MCF 10A (cell line): Measurements from ENCODE around the gene USP54. TPM values are rescaled to one million over a fixed set of nuclear protein-coding genes. Genes with fewer than 3 reads are reported as not detected.
"Not testable (repeated sequence)": the region's sequence is repeated elsewhere in the genome, so short reads cannot be mapped to it uniquely, and the experiment has no call there.

Source experiments
- BruUV-seq: library from RNA; stranded (reverse); fragments of 400-500 nt; replicated peaks from 2 replicates; lab custom pipeline; 2021; lab: Mats Ljungman, UMichigan
- CTCF ChIA-PET: fragments of 300-600 bp; sonication (Branson Sonifier 250); formaldehyde crosslinking; extraction: SDS; loops from one replicate; lab custom pipeline; 2021; ENCODE audit warnings: antibody characterized with exemption, inconsistent platforms; lab: Yijun Ruan, JAX
- POLR2A ChIA-PET: fragments of 300-600, 350-650 bp; sonication (Branson Sonifier 250); formaldehyde crosslinking; extraction: SDS; loops from one replicate; lab custom pipeline; 2020; ENCODE audit warnings: antibody characterized with exemption, inconsistent platforms; lab: Yijun Ruan, JAX
- DNase-seq: peaks from one replicate; pipeline ENCODE4 v3.0.0-alpha.2; 2018; ENCODE audit not compliant: unreplicated experiment
- H3K27ac Mint-ChIP-seq: one replicate; pipeline ENCODE4 v1.8.0; 2022; ENCODE audit warnings: mild to moderate bottlenecking, low read depth, mixed read lengths; ENCODE audit not compliant: unreplicated experiment
- H3K27me3 Mint-ChIP-seq: one replicate; pipeline ENCODE4 v1.8.0; 2022; ENCODE audit warnings: mixed read lengths; ENCODE audit not compliant: insufficient read depth, unreplicated experiment
- H3K36me3 Mint-ChIP-seq: one replicate; pipeline ENCODE4 v1.8.0; 2022; ENCODE audit warnings: mild to moderate bottlenecking, moderate library complexity, mixed read lengths; ENCODE audit not compliant: insufficient read depth, unreplicated experiment
- H3K4me1 Mint-ChIP-seq: one replicate; pipeline ENCODE4 v1.8.0; 2022; ENCODE audit warnings: mixed read lengths; ENCODE audit not compliant: insufficient read depth, unreplicated experiment
- H3K4me3 Mint-ChIP-seq: one replicate; pipeline ENCODE4 v1.8.0; 2022; ENCODE audit warnings: mild to moderate bottlenecking, moderate library complexity, mixed read lengths; ENCODE audit not compliant: unreplicated experiment
- H3K9me3 Mint-ChIP-seq: one replicate; pipeline ENCODE4 v1.8.0; 2022; ENCODE audit warnings: mixed read lengths; ENCODE audit not compliant: unreplicated experiment
- intact Hi-C: fragments of 100-400 bp; cut with micrococcal nuclease; formaldehyde crosslinking; loops from 2 replicates; pipeline ENCODE4 v1.14.1; 2022
- total RNA-seq: library from RNA; stranded (reverse); gene quantifications from 2 replicates; pipeline ENCODE4 v1.2.3, GENCODE V29; 2022
- TF ChIP-seq, protein P1 (sequence below): fragments of 200-600 bp; IDR thresholded peaks from one replicate; pipeline ENCODE4 v1.8.0; 2022; ENCODE audit warnings: antibody characterized with exemption, mild to moderate bottlenecking; ENCODE audit not compliant: unreplicated experiment

Gene USP54
- total RNA-seq, 1 experiment from 2014 or later: 19.6 TPM

DNA sequence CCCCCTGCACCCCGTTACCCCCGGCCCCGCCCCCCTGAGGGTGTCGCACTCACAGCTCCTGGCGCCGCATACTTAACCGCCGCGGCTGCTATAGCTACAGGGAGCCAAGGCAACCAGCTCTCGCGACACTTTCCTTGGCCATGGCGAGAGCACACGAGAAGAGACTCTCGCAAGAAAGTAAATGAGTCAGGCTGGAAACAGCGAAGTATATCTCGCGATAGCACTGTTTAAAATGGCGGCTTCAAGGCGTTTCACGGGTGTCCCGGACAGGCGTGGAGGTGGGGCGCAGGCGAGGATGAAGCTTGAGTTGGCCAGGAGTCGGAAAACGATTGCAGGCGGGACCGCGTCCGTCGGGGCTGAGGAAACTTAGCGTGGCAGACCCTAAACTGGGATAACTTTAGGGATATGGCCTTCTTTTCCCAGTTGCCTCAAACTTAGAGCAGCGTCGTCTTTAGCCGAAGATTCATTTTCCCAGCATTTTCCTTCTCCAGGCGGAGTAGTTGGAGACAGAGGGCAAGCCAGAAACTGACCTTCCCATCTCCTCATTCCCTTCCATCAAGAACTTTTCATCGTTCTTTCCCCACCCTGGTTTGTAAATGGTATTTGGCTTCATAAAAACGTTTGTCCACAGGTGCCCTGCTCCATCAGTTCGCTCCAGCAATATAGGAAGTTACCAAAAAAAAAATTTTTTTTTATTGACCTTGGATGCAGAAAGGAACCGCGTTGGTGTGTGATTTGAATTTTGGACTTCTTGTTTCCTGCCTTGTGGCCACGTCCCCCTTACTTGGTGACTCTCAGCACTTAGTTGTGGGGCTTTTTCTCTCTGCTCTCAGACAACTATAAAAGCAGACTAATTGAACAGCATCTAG lies 35.0 kb upstream of the USP54 start:
- H3K36me3 Mint-ChIP-seq: peaks cover 7% of the 10 kb centered on the region
- DNase-seq: peak; percentile 98
- ChIA-PET CTCF (interaction anchor here (0.6 to 2.8 kb wide), 2 partner anchors 97 to 336 kb away, joined by 3 to 13 read pairs; no protein-coding TSS in a partner anchor), POLR2A (interaction anchor here (0.7 to 6.8 kb wide), 21 partner anchors 9 to 488 kb away, joined by 3 to 43 read pairs (median 5); partner anchors contain the start of genes DNAJC9, MRPS16, PPP3CB and USP54)
- no peaks in the 10 kb centered on the region for H3K27me3 Mint-ChIP-seq
- H3K27ac Mint-ChIP-seq: peak overlapping the region; percentile 100
- H3K4me1 Mint-ChIP-seq: peaks cover 8% of the 10 kb centered on the region
- BruUV-seq: TSS peak; percentile 86
- H3K9me3 Mint-ChIP-seq: no peaks in the 10 kb centered on the region
- TF ChIP-seq, protein P1, sequence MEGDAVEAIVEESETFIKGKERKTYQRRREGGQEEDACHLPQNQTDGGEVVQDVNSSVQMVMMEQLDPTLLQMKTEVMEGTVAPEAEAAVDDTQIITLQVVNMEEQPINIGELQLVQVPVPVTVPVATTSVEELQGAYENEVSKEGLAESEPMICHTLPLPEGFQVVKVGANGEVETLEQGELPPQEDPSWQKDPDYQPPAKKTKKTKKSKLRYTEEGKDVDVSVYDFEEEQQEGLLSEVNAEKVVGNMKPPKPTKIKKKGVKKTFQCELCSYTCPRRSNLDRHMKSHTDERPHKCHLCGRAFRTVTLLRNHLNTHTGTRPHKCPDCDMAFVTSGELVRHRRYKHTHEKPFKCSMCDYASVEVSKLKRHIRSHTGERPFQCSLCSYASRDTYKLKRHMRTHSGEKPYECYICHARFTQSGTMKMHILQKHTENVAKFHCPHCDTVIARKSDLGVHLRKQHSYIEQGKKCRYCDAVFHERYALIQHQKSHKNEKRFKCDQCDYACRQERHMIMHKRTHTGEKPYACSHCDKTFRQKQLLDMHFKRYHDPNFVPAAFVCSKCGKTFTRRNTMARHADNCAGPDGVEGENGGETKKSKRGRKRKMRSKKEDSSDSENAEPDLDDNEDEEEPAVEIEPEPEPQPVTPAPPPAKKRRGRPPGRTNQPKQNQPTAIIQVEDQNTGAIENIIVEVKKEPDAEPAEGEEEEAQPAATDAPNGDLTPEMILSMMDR: no peak
- intact Hi-C loops: loop anchor here (1.0 kb wide), 1 partner anchor 97 kb away; no protein-coding TSS in a partner anchor
- H3K4me3 Mint-ChIP-seq: peak overlapping the region; percentile 95

GRCh38 chr10:73625004-73625883 lies 34.1 kb upstream of the USP54 start:
- ChIA-PET POLR2A (interaction anchor here (0.6 to 6.8 kb wide), 24 partner anchors 9 to 534 kb away, joined by 3 to 43 read pairs (median 5); partner anchors contain the start of genes DNAJC9, MRPS16, PPP3CB and USP54), CTCF (interaction anchor here (0.6 to 2.8 kb wide), 2 partner anchors 96 to 337 kb away, joined by 3 to 13 read pairs; no protein-coding TSS in a partner anchor)
- intact Hi-C loops: loop anchor here (1.0 kb wide), 1 partner anchor 96 kb away; no protein-coding TSS in a partner anchor
- Mint-ChIP-seq H3K9me3 (no peaks in the 10 kb centered on the region), H3K27ac (peak overlapping the region; percentile 100), H3K4me1 (peaks cover 8% of the 10 kb centered on the region), H3K27me3 (no peaks in the 10 kb centered on the region), H3K4me3 (peak overlapping the region; percentile 95), H3K36me3 (peaks cover 7% of the 10 kb centered on the region)
- TF ChIP-seq, protein P1: no peak
- peak; percentile 65 for DNase-seq
- BruUV-seq: no TSS peak

- no peak for DNase-seq
- TF ChIP-seq, protein P1: no peak
- no peaks in the 10 kb centered on the region for H3K27me3 Mint-ChIP-seq
- ChIA-PET POLR2A (interaction anchor here (0.7 to 6.8 kb wide), 4 partner anchors 22 to 128 kb away, joined by 3 to 43 read pairs (median 4); no protein-coding TSS in a partner anchor), CTCF (interaction anchor here (0.6 kb wide), 1 partner anchor 107 kb away, joined by 3 read pairs; no protein-coding TSS in a partner anchor)
- no peak overlapping the region for H3K27ac Mint-ChIP-seq
- intact Hi-C loops: no loop called here
- H3K36me3 Mint-ChIP-seq: peaks cover 7% of the 10 kb centered on the region
- BruUV-seq: no TSS peak
- no peaks in the 10 kb centered on the region for H3K9me3 Mint-ChIP-seq
- peaks cover 8% of the 10 kb centered on the region for H3K4me1 Mint-ChIP-seq
- no peak overlapping the region for H3K4me3 Mint-ChIP-seq
Measured at GRCh38 chr10:73623056-73623455, 31.9 kb upstream of the USP54 start.

- H3K27ac Mint-ChIP-seq, H3K4me1 Mint-ChIP-seq, intact Hi-C loops, BruUV-seq, DNase-seq, H3K36me3 Mint-ChIP-seq, H3K27me3 Mint-ChIP-seq, H3K9me3 Mint-ChIP-seq, H3K4me3 Mint-ChIP-seq: not testable (repeated sequence)
- ChIA-PET POLR2A (interaction anchor here (0.9 kb wide), 1 partner anchor 78 kb away, joined by 5 read pairs; no protein-coding TSS in a partner anchor), CTCF (interaction anchor here (0.6 kb wide), 1 partner anchor 246 kb away, joined by 3 read pairs; no protein-coding TSS in a partner anchor)
Measured at GRCh38 chr10:73620974-73621373, 29.8 kb upstream of the USP54 start.

- H3K27me3 Mint-ChIP-seq, H3K27ac Mint-ChIP-seq, H3K9me3 Mint-ChIP-seq, H3K36me3 Mint-ChIP-seq, CTCF ChIA-PET, BruUV-seq, intact Hi-C loops, H3K4me3 Mint-ChIP-seq, H3K4me1 Mint-ChIP-seq, DNase-seq: not testable (repeated sequence)
- POLR2A ChIA-PET: interaction anchor here (0.9 to 1.1 kb wide), 2 partner anchors 9 to 16 kb away, joined by 3 to 6 read pairs; no protein-coding TSS in a partner anchor
Measured at GRCh38 chr10:73617143-73617542, 26.0 kb upstream of the USP54 start.
